HEK293 (cell line): ENCODE measurements around the gene GBGT1.

Experiments used
- CTCF ChIA-PET: fragments of 350-600 bp; formaldehyde crosslinking; extraction: SDS; loops from one replicate; lab custom pipeline; 2021; ENCODE audit warnings: antibody characterized with exemption; lab: Yijun Ruan, JAX
- POLR2A ChIA-PET: fragments of 300-600 bp; formaldehyde crosslinking; extraction: SDS; loops from one replicate; lab custom pipeline; 2020; ENCODE audit warnings: antibody characterized with exemption, inconsistent platforms; lab: Yijun Ruan, JAX
- H3K27ac ChIP-seq: fragments of 200-500 bp; sonication (Bioruptor generic); 2 replicates; pipeline ENCODE4 v1.5.1; 2014; ENCODE audit warnings: low read depth, low read length, control low read depth, inconsistent platforms; ENCODE audit errors: extremely low read depth
- H3K36me3 ChIP-seq, 2 experiments: fragments of 200-500 bp in 1 of 2; sonication (Bioruptor generic) in 1 of 2; 1 replicate in 1 of 2; 2 replicates in 1 of 2; pipeline ENCODE4 v1.5.1; 2014 to 2017; ENCODE audit warnings: inconsistent platforms in 2 of 2, low read length in 2 of 2; ENCODE audit not compliant: control insufficient read depth in 2 of 2, insufficient read depth in 1 of 2
- H3K4me1 ChIP-seq: fragments of 200-500 bp; sonication (Bioruptor generic); 2 replicates; pipeline ENCODE4 v1.5.1; 2014; ENCODE audit warnings: mild to moderate bottlenecking, low read length, inconsistent platforms; ENCODE audit not compliant: control insufficient read depth, insufficient read depth
- H3K4me3 ChIP-seq: 2 replicates; pipeline ENCODE4 v1.5.1; 2011; ENCODE audit warnings: low read depth, mild to moderate bottlenecking, control low read depth, low read length, moderate library complexity
- H3K9me3 ChIP-seq: fragments of 200-500 bp; sonication (Bioruptor generic); 2 replicates; pipeline ENCODE4 v1.5.1; 2014; ENCODE audit warnings: low read depth, low read length, inconsistent platforms; ENCODE audit not compliant: control insufficient read depth, insufficient read depth
- ATF2 ChIP-seq: fragments of 450-650 bp; formaldehyde crosslinking; IDR thresholded peaks from 2 replicates; pipeline ENCODE4 v1.5.1; 2016; ENCODE audit warnings: missing biosample characterization, missing genetic modification characterization, low read depth
- BCL11B ChIP-seq: fragments of 450-650 bp; formaldehyde crosslinking; IDR thresholded peaks from 2 replicates; pipeline ENCODE4 v1.5.1; 2016; ENCODE audit warnings: low read depth, missing biosample characterization, missing genetic modification characterization
- FEZF1 ChIP-seq: fragments of 450-650 bp; formaldehyde crosslinking; IDR thresholded peaks from 2 replicates; pipeline ENCODE4 v1.5.1; 2016; ENCODE audit warnings: missing biosample characterization, missing genetic modification characterization
- GLIS1 ChIP-seq: fragments of 450-650 bp; formaldehyde crosslinking; IDR thresholded peaks from 2 replicates; pipeline ENCODE4 v1.5.1; 2016; ENCODE audit warnings: missing biosample characterization, missing genetic modification characterization
- KLF1 ChIP-seq: fragments of 450-650 bp; formaldehyde crosslinking; IDR thresholded peaks from 2 replicates; pipeline ENCODE4 v1.5.1; 2016; ENCODE audit warnings: missing biosample characterization, missing genetic modification characterization
- SP2 ChIP-seq: fragments of 450-650 bp; formaldehyde crosslinking; IDR thresholded peaks from 2 replicates; pipeline ENCODE4 v1.5.1; 2016; ENCODE audit warnings: missing biosample characterization, missing genetic modification characterization
- TCF7L2 ChIP-seq: IDR thresholded peaks from 2 replicates; pipeline ENCODE4 v1.6.1; 2011; ENCODE audit warnings: low read depth, mild to moderate bottlenecking, inconsistent platforms, low read length, moderate library complexity, borderline replicate concordance
- YY1 ChIP-seq: fragments of 450-650 bp; formaldehyde crosslinking; IDR thresholded peaks from 2 replicates; pipeline ENCODE4 v1.5.1; 2018; ENCODE audit warnings: missing biosample characterization, missing genetic modification characterization
- ZBTB10 ChIP-seq: fragments of 450-650 bp; formaldehyde crosslinking; IDR thresholded peaks from 2 replicates; pipeline ENCODE4 v1.5.1; 2016; ENCODE audit warnings: missing biosample characterization, missing genetic modification characterization
- ZBTB6 ChIP-seq: fragments of 450-650 bp; formaldehyde crosslinking; IDR thresholded peaks from 2 replicates; pipeline ENCODE4 v1.5.1; 2017; ENCODE audit warnings: missing biosample characterization, missing genetic modification characterization
- ZNF121 ChIP-seq: fragments of 450-650 bp; formaldehyde crosslinking; IDR thresholded peaks from 2 replicates; pipeline ENCODE4 v1.5.1; 2016; ENCODE audit warnings: missing biosample characterization, missing genetic modification characterization
- ZNF157 ChIP-seq: fragments of 450-650 bp; formaldehyde crosslinking; IDR thresholded peaks from 2 replicates; pipeline ENCODE4 v1.5.1; 2016; ENCODE audit warnings: missing biosample characterization, missing genetic modification characterization
- ZNF19 ChIP-seq: fragments of 450-650 bp; formaldehyde crosslinking; IDR thresholded peaks from 2 replicates; pipeline ENCODE4; 2016; ENCODE audit warnings: missing biosample characterization, missing genetic modification characterization, low read depth
- ZNF239 ChIP-seq: fragments of 450-650 bp; formaldehyde crosslinking; IDR thresholded peaks from 2 replicates; pipeline ENCODE4 v1.5.1; 2016; ENCODE audit warnings: missing biosample characterization, missing genetic modification characterization
- ZNF292 ChIP-seq: fragments of 450-650 bp; formaldehyde crosslinking; IDR thresholded peaks from 2 replicates; pipeline ENCODE4 v1.5.1; 2016; ENCODE audit warnings: low read depth, missing biosample characterization, missing genetic modification characterization, borderline replicate concordance
- ZNF521 ChIP-seq: fragments of 450-650 bp; formaldehyde crosslinking; IDR thresholded peaks from 2 replicates; pipeline ENCODE4 v1.5.1; 2017; ENCODE audit warnings: missing biosample characterization, mild to moderate bottlenecking, missing genetic modification characterization
- ZNF560 ChIP-seq: fragments of 450-650 bp; formaldehyde crosslinking; IDR thresholded peaks from 2 replicates; pipeline ENCODE4 v1.5.1; 2017; ENCODE audit warnings: missing biosample characterization, missing genetic modification characterization, borderline replicate concordance
- ZNF639 ChIP-seq: fragments of 450-650 bp; formaldehyde crosslinking; IDR thresholded peaks from 2 replicates; pipeline ENCODE4 v1.5.1; 2016; ENCODE audit warnings: missing biosample characterization, missing genetic modification characterization
- ZNF704 ChIP-seq: fragments of 450-650 bp; formaldehyde crosslinking; IDR thresholded peaks from 2 replicates; pipeline ENCODE4 v1.5.1; 2016; ENCODE audit warnings: missing biosample characterization, missing genetic modification characterization
- ZNF791 ChIP-seq: fragments of 450-650 bp; formaldehyde crosslinking; IDR thresholded peaks from 2 replicates; pipeline ENCODE4 v1.5.1; 2016; ENCODE audit warnings: missing biosample characterization, missing genetic modification characterization
- ZNF830 ChIP-seq: fragments of 450-650 bp; IDR thresholded peaks from 2 replicates; pipeline ENCODE4 v1.5.0; 2018; ENCODE audit warnings: missing biosample characterization, missing genetic modification characterization, low read depth, mild to moderate bottlenecking, moderate library complexity
- ZNF843 ChIP-seq: fragments of 450-650 bp; formaldehyde crosslinking; IDR thresholded peaks from 2 replicates; pipeline ENCODE4 v1.5.1; 2016; ENCODE audit warnings: missing biosample characterization, missing genetic modification characterization
- ZSCAN4 ChIP-seq: fragments of 450-650 bp; formaldehyde crosslinking; IDR thresholded peaks from 2 replicates; pipeline ENCODE4 v1.5.1; 2017; ENCODE audit warnings: missing biosample characterization, missing genetic modification characterization

Gene GBGT1

GRCh38 chr9:133187561-133188005 lies 23.9 kb upstream of the GBGT1 start (continued):
- TF ChIP-seq KLF1 (tag by site-specific recombination) (no peak), ZNF292 (tag by site-specific recombination) (no peak), ZNF830 (tag by site-specific recombination) (no peak)

- ChIA-PET CTCF (interaction anchor here (0.6 to 5.6 kb wide), 30 partner anchors 10 to 346 kb away, joined by 3 to 159 read pairs (median 6); partner anchors contain the start of genes MED22, RPL7A, SURF1 and SURF2), POLR2A (interaction anchor here (1.3 to 2.5 kb wide), 2 partner anchors 143 to 156 kb away, joined by 5 to 19 read pairs; partner anchors contain the start of gene GTF3C5)
- H3K36me3 ChIP-seq = no peaks in the 10 kb centered on the region
- TF ChIP-seq ZNF121 (tag by site-specific recombination) (no peak), ZSCAN4 (tag by site-specific recombination) (no peak), ZNF791 (no peak), ZNF157 (tag by site-specific recombination) (no peak), ZNF560 (tag by site-specific recombination) (no peak), TCF7L2 (no peak), ZBTB6 (tag by site-specific recombination) (no peak), YY1 (tag by site-specific recombination) (no peak), ZNF704 (tag by site-specific recombination) (no peak), ZNF521 (no peak), GLIS1 (tag by site-specific recombination) (no peak), ATF2 (tag by site-specific recombination) (no peak), FEZF1 (tag by site-specific recombination) (no peak), ZNF639 (tag by site-specific recombination) (no peak), ZNF843 (no peak), ZBTB10 (tag by site-specific recombination) (no peak), BCL11B (tag by site-specific recombination) (no peak), ZNF19 (tag by site-specific recombination) (no peak), SP2 (tag by site-specific recombination) (no peak), ZNF239 (tag by site-specific recombination) (no peak)
- no peak overlapping the region for H3K27ac ChIP-seq
- H3K9me3 ChIP-seq = no peaks in the 10 kb centered on the region
- H3K4me3 ChIP-seq = no peak overlapping the region
- no peaks in the 10 kb centered on the region for H3K4me1 ChIP-seq
These were observed 23.0 kb upstream of the GBGT1 start for GRCh38 chr9:133186736-133187135.
